ENCODE results near the gene UBE2R2. TPM values are rescaled to one million over a fixed set of nuclear protein-coding genes. Genes with fewer than 3 reads are reported as not detected.

Gene UBE2R2, protein sequence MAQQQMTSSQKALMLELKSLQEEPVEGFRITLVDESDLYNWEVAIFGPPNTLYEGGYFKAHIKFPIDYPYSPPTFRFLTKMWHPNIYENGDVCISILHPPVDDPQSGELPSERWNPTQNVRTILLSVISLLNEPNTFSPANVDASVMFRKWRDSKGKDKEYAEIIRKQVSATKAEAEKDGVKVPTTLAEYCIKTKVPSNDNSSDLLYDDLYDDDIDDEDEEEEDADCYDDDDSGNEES
- total RNA-seq = 17.7 and 20.8 TPM in 2 replicates

DNA sequence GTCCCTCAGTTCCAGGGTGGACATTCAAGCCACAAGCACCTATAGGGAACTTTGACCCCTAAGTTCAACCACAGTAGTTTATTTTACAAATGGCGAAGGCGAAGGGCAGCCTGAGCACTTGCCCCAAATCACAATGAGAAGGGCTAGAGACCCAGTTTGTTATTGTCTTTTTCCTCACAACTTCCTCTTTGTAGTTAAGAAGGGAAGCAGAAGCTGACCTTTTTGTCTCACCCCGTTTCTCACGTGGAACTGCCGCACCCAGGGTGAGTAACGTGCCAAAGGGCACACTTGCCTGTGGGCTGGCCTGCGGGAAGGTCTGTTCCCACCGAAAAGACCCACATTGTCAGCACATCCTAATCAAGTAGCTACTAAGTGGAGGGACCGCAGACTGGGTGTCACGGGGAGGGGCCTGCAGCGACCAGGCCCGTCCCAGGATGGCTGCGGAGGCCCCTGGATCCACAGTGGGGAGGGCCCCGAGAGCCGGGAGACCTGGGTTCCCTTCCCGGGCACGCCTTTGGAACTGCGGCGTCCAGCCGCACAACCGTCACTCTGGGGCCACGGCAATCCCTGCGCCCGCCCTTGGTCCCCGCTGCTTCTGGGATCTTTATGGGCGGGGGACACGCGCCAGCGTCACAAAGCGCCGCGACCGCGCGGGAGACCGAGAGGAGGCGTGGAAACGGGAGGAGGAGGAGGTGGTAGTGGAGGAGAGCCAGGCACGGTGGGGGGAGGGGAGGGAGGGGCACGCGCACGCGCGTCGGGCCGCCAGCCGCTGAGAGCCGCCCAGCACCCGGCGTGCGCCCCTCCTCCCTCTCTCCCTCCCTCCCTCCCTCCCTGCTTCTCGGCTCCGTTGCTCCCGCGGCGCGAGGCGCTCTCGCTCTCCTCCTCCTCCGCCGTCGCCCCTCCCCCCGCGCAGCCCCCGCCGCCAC is at the start of gene UBE2R2:
Gene UBE2R2, plus strand, starts transcription at position 834 of the 926 bp plus-strand sequence. CDS start 598 bp downstream, outside the sequence.

DNA sequence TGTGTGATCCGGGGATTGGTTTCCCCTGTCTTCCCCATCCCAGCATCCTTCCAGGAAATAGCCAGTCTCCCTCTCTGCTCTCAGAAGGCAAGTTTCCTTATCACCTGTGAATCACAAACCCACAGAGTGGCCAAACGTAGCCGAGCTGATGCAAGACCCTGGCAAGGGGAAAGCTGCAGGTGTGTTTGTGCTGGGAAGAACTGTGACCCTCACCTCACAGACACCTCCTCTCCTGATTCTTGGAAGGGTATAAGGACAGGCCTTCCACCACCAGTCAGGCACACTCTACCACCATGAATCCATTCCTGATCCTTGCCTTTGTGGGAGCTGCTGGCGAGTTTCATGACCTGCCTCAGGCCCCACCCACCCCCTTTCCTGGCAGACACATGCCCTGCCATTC is 21.7 kb upstream of the UBE2R2 start, which contains the start of gene PRSS3:
Gene PRSS3, plus strand, starts transcription at position 281 of the 400 bp plus-strand sequence. Its CDS starts 13 bp downstream, at position 294.

Small RNAs within 50 kb of the gene (small RNA-seq; reads per million reads assigned to genes)
- gene RF00019 (not detected), gene RNU4ATAC11P (not detected), gene SNORD121A (51.9 reads per million, percentile 98 among the genes with 10 or more reads in this experiment), gene SNORD121B (not detected)

Other genes starting within 250 kb of the UBE2R2 start
- gene PRSS3, start 21.6 kb upstream of the UBE2R2 start, total RNA-seq = 0.79 and 8.6 TPM in 2 replicates
- 31.0 and 42.8 TPM in 2 replicates for gene UBAP2, start 231.7 kb downstream of the UBE2R2 start, total RNA-seq

Data from placental epithelial cell (primary cell).